Measurements from ENCODE around the gene JARID2. TPM values are rescaled to one million over a fixed set of nuclear protein-coding genes. Genes with fewer than 3 reads are reported as not detected.
"Not testable (repeated sequence)": the region's sequence is repeated elsewhere in the genome, so short reads cannot be mapped to it uniquely, and the experiment has no call there.

Gene JARID2
- total and polyA plus RNA-seq, 3 experiments from 2014 or later: 12.0 to 25.5 (median 25.0) TPM

DNA sequence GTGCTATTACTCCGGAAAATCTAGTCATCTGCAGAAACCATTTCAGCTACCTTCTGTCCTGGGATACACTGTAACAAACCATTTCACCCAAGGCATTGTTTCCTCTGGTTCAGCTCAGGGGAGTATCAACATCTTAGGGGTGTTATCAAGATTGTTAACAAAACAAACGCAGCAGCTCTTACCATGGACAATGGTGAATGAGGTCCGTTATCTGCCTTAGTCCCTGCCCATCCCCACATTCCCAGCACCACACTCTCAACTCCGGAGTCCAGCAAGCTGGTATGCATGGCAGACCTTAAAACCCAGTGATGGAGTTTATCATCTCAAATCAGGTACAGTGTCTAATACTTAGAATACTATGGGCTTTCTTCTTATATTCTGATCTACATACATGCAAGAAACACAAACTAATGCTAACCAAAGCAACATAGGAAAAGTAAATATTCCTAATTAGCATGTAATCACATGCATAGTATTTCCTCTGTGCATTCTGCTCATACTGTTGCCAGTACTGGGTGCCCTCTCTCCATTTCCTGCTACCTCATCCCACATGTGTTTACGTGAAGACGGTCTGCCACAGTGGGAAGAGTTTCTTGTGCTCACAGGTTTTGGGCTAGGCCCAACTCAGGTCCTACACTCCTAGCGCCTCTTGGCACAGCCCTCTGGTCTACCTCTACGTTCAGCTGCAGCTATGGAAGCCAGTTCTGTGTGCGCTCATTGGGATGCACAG is 293.1 kb downstream of the JARID2 start:
- Mint-ChIP-seq H3K27me3 (peaks cover 0 to 3% of the 10 kb centered on the region in 2 donors), H3K4me1 (peaks cover 11 to 27% (median 14%) of the 10 kb centered on the region in 3 donors), H3K4me3 (peak overlapping the region in 1 of 7 donors; percentile 51), H3K27ac (peak overlapping the region in 3 of 8 donors; percentile 27 to 72 (median 38)), H3K36me3 (peaks cover 0 to 6% (median 6%) of the 10 kb centered on the region in 3 donors), H3K9me3 (peaks cover 0 to under 1% (median 0%) of the 10 kb centered on the region in 5 donors)
- no peaks in the 10 kb centered on the region for H3K27me3 ChIP-seq (ENCODE audit: insufficient read depth, low read length, poor library complexity, severe bottlenecking)
- H3K4me1 ChIP-seq (ENCODE audit: insufficient read depth, low read length): no peaks in the 10 kb centered on the region
- POLR2A ChIA-PET: no interaction called here
- H3K4me3 ChIP-seq (ENCODE audit: low read length): no peak overlapping the region
- no peaks in the 10 kb centered on the region for H3K9me3 ChIP-seq (ENCODE audit: low read length)
- CTCF ChIA-PET: no interaction called here
- H3K36me3 ChIP-seq (ENCODE audit: insufficient read depth, low read length): no peaks in the 10 kb centered on the region
- no peak overlapping the region for H3K27ac ChIP-seq (ENCODE audit: low read depth, low read length)
- DNase-seq: no peak

DNA sequence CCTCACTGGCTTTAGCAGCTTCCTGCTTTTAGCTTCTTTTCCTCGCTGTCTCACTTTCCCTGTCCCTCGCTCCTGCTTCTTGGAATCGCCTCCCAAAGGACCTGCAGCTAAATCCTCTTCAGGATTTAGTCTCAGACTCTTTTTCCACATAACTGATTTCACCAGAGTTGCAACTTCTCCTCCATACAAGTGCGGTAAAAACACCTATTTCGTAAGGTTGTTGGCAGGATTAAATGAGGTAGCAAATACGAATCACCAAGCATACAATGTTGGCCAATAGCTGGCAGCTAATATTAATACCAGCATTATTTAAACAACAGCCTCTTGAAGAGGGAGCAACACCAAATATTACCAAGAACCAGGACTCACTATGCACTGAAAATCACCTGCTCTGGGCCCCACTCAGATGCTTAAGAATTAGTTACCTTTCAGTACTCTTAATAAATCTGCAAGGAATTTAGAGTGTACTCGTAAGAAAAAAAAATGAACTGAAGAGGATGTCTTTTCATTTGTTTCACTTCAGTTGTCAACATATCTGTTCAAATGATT is 293.9 kb downstream of the JARID2 start:
- CTCF ChIA-PET: no interaction called here
- Mint-ChIP-seq H3K9me3 (peaks cover 0 to 4% (median 0%) of the 10 kb centered on the region in 5 donors), H3K4me3 (no peak overlapping the region)

DNA sequence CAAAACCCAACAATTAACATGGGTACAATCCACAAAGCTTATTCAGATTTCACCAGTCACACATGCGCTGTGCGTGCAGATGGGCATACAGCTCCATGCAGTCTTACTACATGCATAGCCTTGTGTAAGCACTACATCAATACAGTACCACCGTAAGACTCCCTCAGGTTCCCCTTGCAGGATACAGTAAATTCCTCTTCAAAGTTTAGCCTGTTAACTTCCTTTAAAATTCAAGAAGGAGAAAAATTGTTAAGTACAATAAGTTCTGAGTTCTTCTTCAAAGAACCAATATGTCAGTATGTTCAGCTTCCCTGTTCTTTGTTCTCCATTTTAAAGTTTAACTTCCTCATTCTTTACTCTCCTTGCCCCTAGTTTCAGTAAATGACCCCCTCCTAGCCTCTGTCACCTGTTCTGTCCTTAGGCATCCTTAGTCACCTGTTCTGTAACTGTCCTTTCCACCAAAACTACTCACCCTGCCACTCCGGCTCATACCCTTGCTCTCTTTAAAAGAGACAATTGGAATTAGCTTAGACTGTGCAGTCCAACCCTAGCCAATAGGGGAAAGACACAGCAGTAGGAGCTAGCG is 297.6 kb downstream of the JARID2 start:
- H3K4me3 Mint-ChIP-seq; H3K9me3 ChIP-seq (ENCODE audit: low read length); H3K9me3 Mint-ChIP-seq; H3K4me3 ChIP-seq (ENCODE audit: low read length); DNase-seq; H3K27me3 Mint-ChIP-seq; POLR2A ChIA-PET; CTCF ChIA-PET; H3K27me3 ChIP-seq (ENCODE audit: insufficient read depth, low read length, poor library complexity, severe bottlenecking); H3K4me1 ChIP-seq (ENCODE audit: insufficient read depth, low read length); H3K36me3 ChIP-seq (ENCODE audit: insufficient read depth, low read length); H3K27ac ChIP-seq (ENCODE audit: low read depth, low read length): not testable (repeated sequence)
- H3K27ac Mint-ChIP-seq: peak overlapping the region in 1 of 8 donors; percentile 12
- peaks cover 7 to 29% (median 11%) of the 10 kb centered on the region in 3 donors for H3K4me1 Mint-ChIP-seq
- H3K36me3 Mint-ChIP-seq: peaks cover 0 to 22% (median 2%) of the 10 kb centered on the region in 3 donors

More for the DNA sequence above, 293.9 kb downstream of the JARID2 start:
- POLR2A ChIA-PET: no interaction called here
- Mint-ChIP-seq H3K27me3 (peaks cover 0 to 3% of the 10 kb centered on the region in 2 donors), H3K36me3 (peaks cover 0 to 9% (median 5%) of the 10 kb centered on the region in 3 donors), H3K27ac (no peak overlapping the region), H3K4me1 (peaks cover 11 to 27% (median 14%) of the 10 kb centered on the region in 3 donors)
- H3K9me3 ChIP-seq (ENCODE audit: low read length): no peaks in the 10 kb centered on the region
- DNase-seq: no peak
- H3K27me3 ChIP-seq (ENCODE audit: insufficient read depth, low read length, poor library complexity, severe bottlenecking): no peaks in the 10 kb centered on the region
- no peak overlapping the region for H3K27ac ChIP-seq (ENCODE audit: low read depth, low read length)
- H3K4me3 ChIP-seq (ENCODE audit: low read length): no peak overlapping the region
- H3K4me1 ChIP-seq (ENCODE audit: insufficient read depth, low read length): no peaks in the 10 kb centered on the region
- H3K36me3 ChIP-seq (ENCODE audit: insufficient read depth, low read length): no peaks in the 10 kb centered on the region

DNA sequence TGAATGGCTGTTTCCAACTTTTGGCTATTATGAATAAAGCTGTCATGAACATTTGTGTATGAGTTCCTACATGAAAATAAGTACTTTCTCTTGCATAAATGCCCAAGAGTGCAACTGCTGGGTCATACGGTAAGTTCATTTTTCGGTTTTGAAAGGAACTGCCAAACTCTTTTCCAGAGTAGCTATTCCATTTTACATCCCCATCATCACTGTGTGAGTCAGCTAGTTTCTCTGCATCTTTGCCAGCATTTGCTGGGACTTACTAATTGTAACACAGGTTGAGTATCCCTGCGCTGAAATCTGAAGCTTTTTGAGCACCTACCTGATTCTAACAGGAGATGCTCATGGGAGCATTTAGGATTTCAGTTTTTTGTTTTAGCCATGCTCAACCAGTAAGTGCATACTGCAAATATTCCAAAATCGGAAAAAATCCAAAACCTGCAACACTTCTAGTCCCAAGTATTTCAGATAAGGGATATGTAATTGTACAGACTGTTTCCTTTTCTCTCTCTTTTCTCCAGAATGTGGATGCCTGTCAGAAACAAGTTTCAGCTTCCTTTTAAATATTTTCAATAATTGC is 298.5 kb downstream of the JARID2 start:
- H3K9me3 Mint-ChIP-seq: peaks cover 0 to 4% (median 0%) of the 10 kb centered on the region in 5 donors
- CTCF ChIA-PET: no interaction called here
- DNase-seq: no peak
- no peaks in the 10 kb centered on the region for H3K4me1 ChIP-seq (ENCODE audit: insufficient read depth, low read length)
- H3K4me3 ChIP-seq (ENCODE audit: low read length): no peak overlapping the region
- no peaks in the 10 kb centered on the region for H3K27me3 Mint-ChIP-seq
- H3K27ac Mint-ChIP-seq: peak overlapping the region in 1 of 8 donors; percentile 46
- POLR2A ChIA-PET: no interaction called here
- no peak overlapping the region for H3K4me3 Mint-ChIP-seq
- H3K36me3 Mint-ChIP-seq: peaks cover 0 to 22% (median 2%) of the 10 kb centered on the region in 3 donors
- no peak overlapping the region for H3K27ac ChIP-seq (ENCODE audit: low read depth, low read length)
- no peaks in the 10 kb centered on the region for H3K36me3 ChIP-seq (ENCODE audit: insufficient read depth, low read length)
- H3K27me3 ChIP-seq (ENCODE audit: insufficient read depth, low read length, poor library complexity, severe bottlenecking): no peaks in the 10 kb centered on the region
- no peaks in the 10 kb centered on the region for H3K9me3 ChIP-seq (ENCODE audit: low read length)
- peaks cover 3 to 22% (median 4%) of the 10 kb centered on the region in 3 donors for H3K4me1 Mint-ChIP-seq

DNA sequence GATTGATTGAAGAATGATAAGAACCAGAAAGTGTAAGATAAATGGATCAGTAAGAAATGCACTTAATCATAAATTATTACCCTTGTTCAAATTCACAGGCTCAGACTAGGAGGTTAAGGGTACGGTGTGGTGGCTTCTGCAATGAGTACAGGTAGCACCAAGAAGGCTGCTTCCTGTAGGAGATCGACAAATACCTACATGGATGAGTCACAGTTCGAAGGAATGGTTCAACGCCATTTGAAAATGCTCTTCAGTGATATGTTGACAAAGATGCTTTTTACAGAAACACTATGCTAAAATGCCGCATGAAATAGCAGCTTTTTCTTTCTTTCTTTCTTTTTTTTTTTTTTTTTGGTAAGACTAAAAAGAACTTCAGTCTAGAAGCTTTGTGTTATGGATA is 300.7 kb downstream of the JARID2 start:
- Histone ChIP-seq H3K9me3 (ENCODE audit: low read length) (no peaks in the 10 kb centered on the region), H3K27ac (ENCODE audit: low read depth, low read length) (no peak overlapping the region), H3K36me3 (ENCODE audit: insufficient read depth, low read length) (no peaks in the 10 kb centered on the region), H3K4me1 (ENCODE audit: insufficient read depth, low read length) (no peaks in the 10 kb centered on the region), H3K27me3 (ENCODE audit: insufficient read depth, low read length, poor library complexity, severe bottlenecking) (no peaks in the 10 kb centered on the region), H3K4me3 (ENCODE audit: low read length) (no peak overlapping the region)
- no peak overlapping the region for H3K4me3 Mint-ChIP-seq
- H3K36me3 Mint-ChIP-seq: peaks cover 0 to 22% (median 2%) of the 10 kb centered on the region in 3 donors
- H3K27me3 Mint-ChIP-seq: no peaks in the 10 kb centered on the region
- H3K9me3 Mint-ChIP-seq: peaks cover 0 to 4% (median 0%) of the 10 kb centered on the region in 5 donors
- no peak overlapping the region for H3K27ac Mint-ChIP-seq
- peaks cover 6 to 21% (median 14%) of the 10 kb centered on the region in 3 donors for H3K4me1 Mint-ChIP-seq
- POLR2A ChIA-PET: no interaction called here
- DNase-seq: no peak
- CTCF ChIA-PET: no interaction called here

DNA sequence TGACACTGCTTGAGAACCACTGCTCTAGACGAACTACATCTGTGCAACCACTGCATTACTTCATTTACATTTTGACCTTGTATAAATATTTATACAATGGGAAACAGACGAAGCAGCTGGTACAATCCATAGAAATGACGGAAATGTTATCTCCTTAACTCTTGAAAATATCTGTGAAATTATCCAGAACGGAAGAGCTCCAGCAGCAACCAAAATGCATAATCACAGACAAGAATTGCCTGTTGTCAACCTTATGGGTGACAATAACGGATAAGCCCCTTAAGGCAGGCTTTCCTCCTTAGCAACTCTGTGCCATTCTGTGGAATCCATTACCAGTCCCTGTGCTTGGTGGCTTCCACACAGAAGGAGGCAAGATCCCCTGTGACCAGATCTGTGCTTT is 301.5 kb downstream of the JARID2 start:
- no peak overlapping the region for H3K27ac ChIP-seq (ENCODE audit: low read depth, low read length)
- CTCF ChIA-PET: no interaction called here
- Mint-ChIP-seq H3K9me3 (peaks cover 0 to 4% (median 0%) of the 10 kb centered on the region in 5 donors), H3K27ac (no peak overlapping the region), H3K4me1 (peaks cover 10 to 21% (median 20%) of the 10 kb centered on the region in 3 donors), H3K4me3 (no peak overlapping the region), H3K36me3 (peaks cover 0 to 22% (median 2%) of the 10 kb centered on the region in 3 donors), H3K27me3 (no peaks in the 10 kb centered on the region)
- POLR2A ChIA-PET: interaction anchor here (0.5 kb wide), 1 partner anchor 9 kb away, joined by 3 read pairs; no protein-coding TSS in a partner anchor
- H3K9me3 ChIP-seq (ENCODE audit: low read length): no peaks in the 10 kb centered on the region
- no peak for DNase-seq
- H3K4me1 ChIP-seq (ENCODE audit: insufficient read depth, low read length): no peaks in the 10 kb centered on the region
- no peaks in the 10 kb centered on the region for H3K36me3 ChIP-seq (ENCODE audit: insufficient read depth, low read length)
- no peak overlapping the region for H3K4me3 ChIP-seq (ENCODE audit: low read length)
- no peaks in the 10 kb centered on the region for H3K27me3 ChIP-seq (ENCODE audit: insufficient read depth, low read length, poor library complexity, severe bottlenecking)

DNA sequence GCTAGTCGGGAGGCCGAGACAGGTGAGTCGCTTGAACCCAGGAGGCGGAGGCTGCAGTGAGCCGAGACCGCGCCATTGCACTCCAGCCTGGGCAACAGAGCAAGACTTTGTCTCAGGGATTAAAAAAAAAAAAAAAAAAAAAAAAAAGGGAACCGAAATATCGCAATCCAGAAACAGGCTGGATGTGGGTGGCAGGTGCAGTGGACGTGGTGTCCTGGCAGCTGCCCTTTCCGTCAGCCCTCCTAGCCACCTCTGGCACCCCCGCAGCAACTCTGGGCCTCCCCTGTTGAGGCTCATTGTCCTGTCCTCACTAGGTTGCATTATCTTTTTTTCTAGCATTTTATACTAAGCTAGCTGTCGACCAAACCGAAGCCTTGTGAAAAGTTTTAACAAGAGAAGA is 303.5 kb downstream of the JARID2 start:
- H3K4me3 ChIP-seq (ENCODE audit: low read length): no peak overlapping the region
- H3K27me3 ChIP-seq (ENCODE audit: insufficient read depth, low read length, poor library complexity, severe bottlenecking): no peaks in the 10 kb centered on the region
- Mint-ChIP-seq H3K27ac (no peak overlapping the region), H3K4me1 (peaks cover 10 to 27% (median 24%) of the 10 kb centered on the region in 3 donors), H3K4me3 (no peak overlapping the region), H3K27me3 (no peaks in the 10 kb centered on the region), H3K36me3 (peaks cover 0 to 12% (median 0%) of the 10 kb centered on the region in 3 donors), H3K9me3 (peaks cover 0 to 3% (median 0%) of the 10 kb centered on the region in 5 donors)
- H3K9me3 ChIP-seq (ENCODE audit: low read length): no peaks in the 10 kb centered on the region
- H3K4me1 ChIP-seq (ENCODE audit: insufficient read depth, low read length): no peaks in the 10 kb centered on the region
- ChIA-PET CTCF (no interaction called here), POLR2A (no interaction called here)
- no peak for DNase-seq
- H3K27ac ChIP-seq (ENCODE audit: low read depth, low read length): no peak overlapping the region
- H3K36me3 ChIP-seq (ENCODE audit: insufficient read depth, low read length): no peaks in the 10 kb centered on the region
